ENCODE results near the gene CBL. TPM values are rescaled to one million over a fixed set of nuclear protein-coding genes. Genes with fewer than 3 reads are reported as not detected.

The CBL gene
- total and polyA plus RNA-seq, 10 of the 15 experiments (the other 5 are each of a cell fraction or from before 2014, with no cell fraction given): 3.9 to 27.1 (median 9.5) TPM

DNA sequence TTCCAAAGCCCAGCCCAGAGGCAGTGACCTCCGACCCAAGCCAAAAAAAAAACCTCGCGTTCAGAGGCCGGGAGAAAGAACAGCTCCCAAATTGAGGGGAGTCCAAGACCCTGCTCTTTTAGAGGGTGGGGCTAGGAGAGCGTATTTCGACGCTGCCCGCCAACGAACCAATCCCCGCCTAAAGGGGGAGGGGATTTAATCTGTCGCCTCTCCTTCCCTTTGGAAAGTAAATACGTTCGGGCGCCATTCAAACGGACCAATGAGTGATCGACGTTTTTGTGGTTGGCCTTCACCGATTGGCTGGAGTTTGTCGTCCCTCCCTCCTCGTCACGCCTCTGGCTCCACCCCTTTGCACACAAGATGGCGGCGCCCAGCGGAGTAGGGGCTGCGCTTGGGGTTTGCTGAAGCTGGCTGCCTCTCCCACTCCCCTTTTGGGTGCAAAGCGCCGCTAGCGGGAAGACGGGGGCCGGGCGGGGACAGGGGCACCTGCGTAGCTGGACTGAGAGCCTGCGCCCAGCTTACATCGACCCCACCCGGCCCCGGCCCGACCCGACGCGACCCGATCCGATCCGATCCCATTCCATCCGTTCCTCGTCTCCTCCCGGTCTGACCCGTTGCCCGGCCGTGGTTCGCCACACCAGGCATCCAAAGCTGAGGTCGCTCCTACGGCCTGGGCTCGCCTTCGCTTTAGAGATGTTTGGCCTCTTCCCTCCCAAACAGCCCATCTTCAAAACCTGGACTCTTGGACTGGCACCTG, 128.2 kb downstream of the CBL start, which contains the start of gene RNF26 (continued):
- TF ChIP-seq FOXK2 (IDR thresholded peaks at IDR 0.05) (peak; percentile 75), EED (IDR thresholded peaks at IDR 0.05; ENCODE audit: low read depth) (no peak), POLR2AphosphoS5 (IDR thresholded peaks at IDR 0.05; ENCODE audit: low read length) (peak; percentile 79), CHD4 (IDR thresholded peaks at IDR 0.05) (no peak), MYC (IDR thresholded peaks at IDR 0.05; ENCODE audit: insufficient read depth, insufficient read length, insufficient replicate concordance, low read length, severe bottlenecking) (no peak), MTA2 (IDR thresholded peaks at IDR 0.05; ENCODE audit: low read depth) (no peak), BACH1 (IDR thresholded peaks at IDR 0.05; ENCODE audit: borderline replicate concordance) (peak; percentile 41; the same call in 1 of the 2 replicates), NR2C2 (IDR thresholded peaks at IDR 0.05; ENCODE audit: borderline replicate concordance, control insufficient read depth, insufficient read length, low read depth) (no peak), STAT1 (conservative IDR thresholded peaks at IDR 0.05) (no peak), CBX5 (IDR thresholded peaks at IDR 0.05; ENCODE audit: low read depth) (no peak), NR2F1 (conservative IDR thresholded peaks at IDR 0.05) (peak; percentile 4), SRF (IDR thresholded peaks at IDR 0.05; ENCODE audit: low read depth in 2 of 2, low read length in 2 of 2) (no peak), SPI1 (IDR thresholded peaks at IDR 0.05; ENCODE audit: borderline replicate concordance, insufficient read depth, low read depth, low read length) (no peak), GABPA (IDR thresholded peaks at IDR 0.05; ENCODE audit: low read depth) (no peak), LARP7 (IDR thresholded peaks at IDR 0.05) (no peak; the same call in 1 of the 2 replicates), ZNF24 (IDR thresholded peaks at IDR 0.05) (no peak), WRNIP1 (IDR thresholded peaks at IDR 0.05; ENCODE audit: borderline replicate concordance, low read depth, low read length) (no peak), SIX5 (IDR thresholded peaks at IDR 0.05; ENCODE audit: low read depth, low read length, severe bottlenecking) (no peak)
- TF ChIP-seq, protein P1, sequence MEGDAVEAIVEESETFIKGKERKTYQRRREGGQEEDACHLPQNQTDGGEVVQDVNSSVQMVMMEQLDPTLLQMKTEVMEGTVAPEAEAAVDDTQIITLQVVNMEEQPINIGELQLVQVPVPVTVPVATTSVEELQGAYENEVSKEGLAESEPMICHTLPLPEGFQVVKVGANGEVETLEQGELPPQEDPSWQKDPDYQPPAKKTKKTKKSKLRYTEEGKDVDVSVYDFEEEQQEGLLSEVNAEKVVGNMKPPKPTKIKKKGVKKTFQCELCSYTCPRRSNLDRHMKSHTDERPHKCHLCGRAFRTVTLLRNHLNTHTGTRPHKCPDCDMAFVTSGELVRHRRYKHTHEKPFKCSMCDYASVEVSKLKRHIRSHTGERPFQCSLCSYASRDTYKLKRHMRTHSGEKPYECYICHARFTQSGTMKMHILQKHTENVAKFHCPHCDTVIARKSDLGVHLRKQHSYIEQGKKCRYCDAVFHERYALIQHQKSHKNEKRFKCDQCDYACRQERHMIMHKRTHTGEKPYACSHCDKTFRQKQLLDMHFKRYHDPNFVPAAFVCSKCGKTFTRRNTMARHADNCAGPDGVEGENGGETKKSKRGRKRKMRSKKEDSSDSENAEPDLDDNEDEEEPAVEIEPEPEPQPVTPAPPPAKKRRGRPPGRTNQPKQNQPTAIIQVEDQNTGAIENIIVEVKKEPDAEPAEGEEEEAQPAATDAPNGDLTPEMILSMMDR (IDR thresholded peaks at IDR 0.05 in 2 of 3, conservative IDR thresholded peaks at IDR 0.05 in 1 of 3; ENCODE audit: control insufficient read depth in 2 of 3, extremely low read depth in 1 of 3, insufficient read depth in 1 of 3, low read depth in 3 of 3, low read length in 3 of 3): no peak
- TF ChIP-seq, protein P2, sequence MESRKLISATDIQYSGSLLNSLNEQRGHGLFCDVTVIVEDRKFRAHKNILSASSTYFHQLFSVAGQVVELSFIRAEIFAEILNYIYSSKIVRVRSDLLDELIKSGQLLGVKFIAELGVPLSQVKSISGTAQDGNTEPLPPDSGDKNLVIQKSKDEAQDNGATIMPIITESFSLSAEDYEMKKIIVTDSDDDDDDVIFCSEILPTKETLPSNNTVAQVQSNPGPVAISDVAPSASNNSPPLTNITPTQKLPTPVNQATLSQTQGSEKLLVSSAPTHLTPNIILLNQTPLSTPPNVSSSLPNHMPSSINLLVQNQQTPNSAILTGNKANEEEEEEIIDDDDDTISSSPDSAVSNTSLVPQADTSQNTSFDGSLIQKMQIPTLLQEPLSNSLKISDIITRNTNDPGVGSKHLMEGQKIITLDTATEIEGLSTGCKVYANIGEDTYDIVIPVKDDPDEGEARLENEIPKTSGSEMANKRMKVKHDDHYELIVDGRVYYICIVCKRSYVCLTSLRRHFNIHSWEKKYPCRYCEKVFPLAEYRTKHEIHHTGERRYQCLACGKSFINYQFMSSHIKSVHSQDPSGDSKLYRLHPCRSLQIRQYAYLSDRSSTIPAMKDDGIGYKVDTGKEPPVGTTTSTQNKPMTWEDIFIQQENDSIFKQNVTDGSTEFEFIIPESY (IDR thresholded peaks at IDR 0.05): no peak
- TF ChIP-seq, protein P3, sequence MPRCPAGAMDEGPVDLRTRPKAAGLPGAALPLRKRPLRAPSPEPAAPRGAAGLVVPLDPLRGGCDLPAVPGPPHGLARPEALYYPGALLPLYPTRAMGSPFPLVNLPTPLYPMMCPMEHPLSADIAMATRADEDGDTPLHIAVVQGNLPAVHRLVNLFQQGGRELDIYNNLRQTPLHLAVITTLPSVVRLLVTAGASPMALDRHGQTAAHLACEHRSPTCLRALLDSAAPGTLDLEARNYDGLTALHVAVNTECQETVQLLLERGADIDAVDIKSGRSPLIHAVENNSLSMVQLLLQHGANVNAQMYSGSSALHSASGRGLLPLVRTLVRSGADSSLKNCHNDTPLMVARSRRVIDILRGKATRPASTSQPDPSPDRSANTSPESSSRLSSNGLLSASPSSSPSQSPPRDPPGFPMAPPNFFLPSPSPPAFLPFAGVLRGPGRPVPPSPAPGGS (IDR thresholded peaks at IDR 0.05; ENCODE audit: borderline replicate concordance, insufficient read depth, low read depth, low read length, poor library complexity, severe bottlenecking): no peak
- TF ChIP-seq, protein P4, sequence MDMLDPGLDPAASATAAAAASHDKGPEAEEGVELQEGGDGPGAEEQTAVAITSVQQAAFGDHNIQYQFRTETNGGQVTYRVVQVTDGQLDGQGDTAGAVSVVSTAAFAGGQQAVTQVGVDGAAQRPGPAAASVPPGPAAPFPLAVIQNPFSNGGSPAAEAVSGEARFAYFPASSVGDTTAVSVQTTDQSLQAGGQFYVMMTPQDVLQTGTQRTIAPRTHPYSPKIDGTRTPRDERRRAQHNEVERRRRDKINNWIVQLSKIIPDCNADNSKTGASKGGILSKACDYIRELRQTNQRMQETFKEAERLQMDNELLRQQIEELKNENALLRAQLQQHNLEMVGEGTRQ (IDR thresholded peaks at IDR 0.05; ENCODE audit: borderline replicate concordance, low read depth, low read length): no peak

Measured in GM12878 (cell line).